SU-DHL-6 (cell line): Measurements from ENCODE around the gene CDH23.

Experiments used
- H2AFZ ChIP-seq: fragments of 200-600 bp; sonication (generic); 2 replicates; pipeline ENCODE4 v1.6.1; 2014; ENCODE audit warnings: low read depth, mild to moderate bottlenecking, moderate library complexity, mixed read lengths, antibody characterized with exemption, low read length; ENCODE audit not compliant: severe bottlenecking
- H3F3A ChIP-seq: fragments of 200-600 bp; shearing (Covaris generic); 2 replicates; pipeline ENCODE4 v1.6.0; 2016; ENCODE audit warnings: antibody characterized with exemption, mild to moderate bottlenecking; ENCODE audit not compliant: insufficient read depth
- H3K27ac ChIP-seq: fragments of 200-600 bp; sonication (generic); 2 replicates; pipeline ENCODE4 v1.5.1; 2016; ENCODE audit warnings: low read depth, mild to moderate bottlenecking, low read length, moderate library complexity, mixed read lengths
- H3K27me3 ChIP-seq: fragments of 200-600 bp; sonication (generic), shearing (Covaris generic); 2 replicates; pipeline ENCODE4 v1.6.0; 2014; ENCODE audit warnings: mild to moderate bottlenecking, low read length
- H3K36me3 ChIP-seq: fragments of 200-600 bp; sonication (generic); 2 replicates; pipeline ENCODE4 v1.6.1; 2014; ENCODE audit warnings: mild to moderate bottlenecking, low read length, mixed read lengths
- H3K4me2 ChIP-seq: fragments of 300-600, 200-600 bp; shearing (Covaris generic), sonication (generic); 2 replicates; pipeline ENCODE4 v1.6.0; 2014; ENCODE audit warnings: low read length, low read depth, mild to moderate bottlenecking; ENCODE audit not compliant: poor library complexity, severe bottlenecking
- H3K4me3 ChIP-seq: fragments of 200-600 bp; sonication (generic); 2 replicates; pipeline ENCODE4 v1.5.1; 2014; ENCODE audit warnings: antibody characterized with exemption, low read length, mild to moderate bottlenecking, mixed read lengths; ENCODE audit not compliant: insufficient read depth, poor library complexity, severe bottlenecking
- H3K79me2 ChIP-seq: fragments of 200-600 bp; sonication (generic); 2 replicates; pipeline ENCODE4 v1.6.1; 2014; ENCODE audit warnings: mild to moderate bottlenecking, low read length, moderate library complexity; ENCODE audit not compliant: insufficient read depth
- H3K9ac ChIP-seq: fragments of 200-600 bp; sonication (generic); 2 replicates; pipeline ENCODE4 v1.7.0; 2014; ENCODE audit warnings: mild to moderate bottlenecking, low read length
- H3K9me2 ChIP-seq: fragments of 200-600 bp; sonication (generic); replicated peaks from 2 replicates; pipeline ENCODE4 v1.6.1; 2014; ENCODE audit warnings: low read length; ENCODE audit not compliant: insufficient read depth
- H3K9me3 ChIP-seq: fragments of 200-600 bp; sonication (generic); 2 replicates; pipeline ENCODE4 v1.6.1; 2014; ENCODE audit warnings: low read length, mixed read lengths; ENCODE audit not compliant: insufficient read depth
- H4K20me1 ChIP-seq: fragments of 200-600 bp; sonication (generic); 2 replicates; pipeline ENCODE4 v1.6.1; 2014; ENCODE audit warnings: low read depth, mild to moderate bottlenecking, antibody characterized with exemption, low read length, moderate library complexity, mixed read lengths
- CTCF ChIP-seq: fragments of 200-600 bp; sonication (generic); IDR thresholded peaks from one replicate; pipeline ENCODE4 v1.5.1; 2017; ENCODE audit warnings: antibody characterized with exemption, mild to moderate bottlenecking, low read length, moderate library complexity; ENCODE audit not compliant: insufficient read depth, poor library complexity, severe bottlenecking
- EZH2phosphoT487 ChIP-seq: fragments of 200-600 bp; sonication (generic), shearing (Covaris generic); conservative IDR thresholded peaks from 2 replicates; pipeline ENCODE4 v1.6.1; 2018; ENCODE audit warnings: mild to moderate bottlenecking, antibody characterized with exemption, low read length, moderate library complexity, mixed read lengths

Gene CDH23

GRCh38 chr10:71637305-71637704 lies 240.6 kb downstream of the CDH23 start:
- no peaks in the 10 kb centered on the region for H3K9me2 ChIP-seq
- H2AFZ ChIP-seq, result no peak overlapping the region
- no peak overlapping the region for H3K9ac ChIP-seq
- TF ChIP-seq CTCF (no peak), EZH2phosphoT487 (no peak)
- H3K4me2 ChIP-seq, result no peak overlapping the region
- no peak overlapping the region for H3K4me3 ChIP-seq
- H4K20me1 ChIP-seq, result no peaks in the 10 kb centered on the region
- H3F3A ChIP-seq, result no peaks in the 10 kb centered on the region
- H3K36me3 ChIP-seq, result no peaks in the 10 kb centered on the region
- no peaks in the 10 kb centered on the region for H3K79me2 ChIP-seq
- no peaks in the 10 kb centered on the region for H3K9me3 ChIP-seq
- no peaks in the 10 kb centered on the region for H3K27me3 ChIP-seq
- H3K27ac ChIP-seq, result no peak overlapping the region

- Histone ChIP-seq H2AFZ (no peak overlapping the region), H3K79me2 (no peaks in the 10 kb centered on the region), H3F3A (no peaks in the 10 kb centered on the region), H3K4me3 (no peak overlapping the region), H3K27me3 (no peaks in the 10 kb centered on the region), H4K20me1 (no peaks in the 10 kb centered on the region), H3K4me2 (no peak overlapping the region), H3K9me2 (no peaks in the 10 kb centered on the region), H3K27ac (no peak overlapping the region), H3K9me3 (no peaks in the 10 kb centered on the region), H3K9ac (no peak overlapping the region), H3K36me3 (no peaks in the 10 kb centered on the region)
- TF ChIP-seq EZH2phosphoT487 (no peak), CTCF (no peak)
Measured at GRCh38 chr10:71638064-71638821, 241.5 kb downstream of the CDH23 start.

GRCh38 chr10:71638822-71639719 lies 242.4 kb downstream of the CDH23 start:
- H3K4me2 ChIP-seq, result no peak overlapping the region
- no peaks in the 10 kb centered on the region for H3K9me3 ChIP-seq
- H3F3A ChIP-seq, result no peaks in the 10 kb centered on the region
- H3K36me3 ChIP-seq, result no peaks in the 10 kb centered on the region
- H3K9ac ChIP-seq, result no peak overlapping the region
- no peaks in the 10 kb centered on the region for H3K9me2 ChIP-seq
- H3K4me3 ChIP-seq, result no peak overlapping the region
- no peak overlapping the region for H2AFZ ChIP-seq
- H3K27ac ChIP-seq, result no peak overlapping the region
- no peaks in the 10 kb centered on the region for H3K79me2 ChIP-seq
- H4K20me1 ChIP-seq, result no peaks in the 10 kb centered on the region
- TF ChIP-seq EZH2phosphoT487, result no peak
- no peak for TF ChIP-seq CTCF
- no peaks in the 10 kb centered on the region for H3K27me3 ChIP-seq
